Hematopoietic multipotent progenitor cell treated with erythropoietin and hydrocortisone succinate and interleukin-3 and kit ligand, for 4 days (in vitro differentiated cells): ENCODE data around the gene MARK1.

Source experiments
- DNase-seq: peaks from one replicate; pipeline ENCODE4 v3.0.0-alpha.2; 2015

The MARK1 gene

GRCh38 chr1:220692436-220693228 is 164.7 kb downstream of the MARK1 start:
- DNase-seq, result no peak

DNA sequence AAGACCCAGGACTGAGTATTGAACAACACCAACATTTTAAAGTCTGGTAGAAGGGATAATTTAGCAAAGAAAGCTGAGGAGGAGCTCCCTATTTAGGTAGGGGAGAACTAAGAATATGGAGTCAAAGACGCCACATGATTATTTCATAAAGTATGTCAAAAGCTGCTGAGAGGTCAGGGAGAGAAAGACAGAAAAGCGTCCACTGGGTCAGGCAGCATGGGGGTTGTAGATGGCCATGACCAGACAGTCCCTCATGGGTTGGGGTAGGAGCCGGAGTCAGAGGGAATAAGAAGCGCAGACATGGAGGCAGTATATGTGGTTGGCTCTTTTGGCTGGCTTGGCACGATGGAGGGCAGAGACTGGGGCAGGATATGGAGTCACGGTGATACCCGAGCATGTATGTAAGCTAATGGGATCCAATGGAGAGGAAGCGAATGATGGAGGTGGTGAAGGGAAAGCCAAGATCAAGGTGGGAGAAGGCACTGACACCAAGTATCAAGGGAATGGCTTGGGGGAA is 167.0 kb downstream of the MARK1 start:
- no peak for DNase-seq

DNA sequence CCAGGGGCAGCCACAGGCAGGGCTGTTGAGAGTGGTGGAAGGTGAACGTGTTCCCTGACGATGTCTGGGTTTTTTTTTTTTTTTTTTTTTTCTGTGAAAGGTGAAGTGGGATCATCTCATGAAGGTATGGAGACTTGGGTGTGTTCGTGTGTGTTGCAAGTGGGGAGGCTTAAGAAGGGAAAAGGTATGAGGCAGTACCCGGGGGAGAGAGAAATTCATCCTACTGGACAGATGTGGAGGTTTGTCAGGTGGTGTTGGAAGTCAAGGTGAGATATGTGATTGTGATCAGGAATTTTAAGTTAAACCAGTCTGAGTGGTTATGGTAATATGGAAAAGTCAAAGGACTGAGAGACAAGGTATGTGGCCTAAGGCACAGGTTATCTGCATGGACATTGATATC is 167.5 kb downstream of the MARK1 start:
- no peak for DNase-seq

DNA sequence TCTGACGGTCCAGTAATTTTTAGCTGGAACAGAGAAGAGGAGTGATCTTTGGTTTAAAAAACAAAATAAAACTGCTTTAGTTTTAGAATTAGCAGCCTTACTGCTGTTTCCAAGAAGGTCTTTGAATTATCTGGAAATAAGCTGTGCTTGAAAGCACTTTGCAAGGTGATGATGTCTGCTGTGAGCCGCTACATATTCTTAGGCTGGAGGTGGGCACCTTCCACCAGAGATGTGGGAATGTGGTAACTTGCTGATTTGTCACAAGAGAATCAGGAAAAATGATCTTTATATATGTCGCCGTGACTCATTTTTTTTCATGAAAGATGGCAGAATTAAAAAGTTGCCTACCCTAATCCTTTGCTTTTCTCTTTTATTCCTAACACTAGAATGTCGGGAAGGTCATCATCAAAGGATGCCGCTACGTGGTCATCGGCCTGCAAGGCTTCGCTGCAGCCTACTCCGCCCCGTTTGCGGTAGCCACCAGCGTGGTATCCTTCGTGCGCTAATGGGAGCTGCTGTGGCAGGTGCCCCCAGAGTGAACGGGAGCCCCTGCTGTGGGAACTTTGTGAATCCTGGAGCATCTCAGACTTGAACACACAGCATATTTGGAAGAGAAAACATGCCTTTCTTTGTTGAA is 168.4 kb downstream of the MARK1 start:
- DNase-seq, result no peak

- DNase-seq, result peak; percentile 15
Observed at GRCh38 chr1:220696863-220697231, 168.9 kb downstream of the MARK1 start.

- peak; percentile 30 for DNase-seq
Observed at GRCh38 chr1:220697326-220697725, 169.4 kb downstream of the MARK1 start.

DNA sequence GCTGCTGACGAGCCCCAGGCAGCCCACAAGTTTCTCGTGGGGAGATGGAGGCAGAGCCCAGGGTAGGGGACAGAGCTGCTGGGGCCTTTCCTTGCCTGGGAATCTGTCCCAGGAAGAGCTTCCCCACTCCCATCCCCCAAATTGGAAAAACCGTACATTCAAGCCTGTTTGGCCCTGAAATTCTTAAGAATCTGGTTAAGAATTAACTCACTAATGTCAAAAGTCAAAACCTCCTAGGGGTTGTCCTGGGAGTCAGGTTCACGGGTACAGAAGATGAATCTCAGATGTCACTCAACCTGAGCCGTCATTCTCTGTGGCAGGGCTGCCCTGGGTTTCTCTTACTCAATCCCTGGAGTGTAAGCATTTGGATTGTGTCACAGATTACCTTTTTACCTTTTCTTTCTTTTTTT is 170.7 kb downstream of the MARK1 start:
- no peak for DNase-seq

DNA sequence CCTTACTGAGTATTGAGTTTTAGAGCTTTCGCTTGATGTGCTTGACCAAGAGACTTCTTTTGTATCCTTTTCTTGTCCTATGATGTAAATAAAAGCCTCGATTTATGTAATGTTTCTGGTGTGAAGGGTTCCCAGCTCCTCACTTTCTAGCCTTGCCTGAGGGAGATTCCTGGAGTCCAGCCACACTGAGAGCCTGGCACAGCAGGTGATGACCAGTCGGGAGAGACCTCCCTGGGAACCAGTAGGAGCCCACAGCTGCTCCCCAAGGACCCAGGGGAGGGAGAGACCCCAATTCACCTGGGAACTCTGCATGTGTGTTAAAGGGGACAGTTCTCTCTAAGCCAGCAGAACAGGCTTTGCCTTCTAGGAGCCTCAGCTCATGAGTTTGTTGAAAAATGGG is 171.1 kb downstream of the MARK1 start:
- no peak for DNase-seq

GRCh38 chr1:220700556-220701179 is 172.7 kb downstream of the MARK1 start:
- DNase-seq, result no peak

- peak; percentile 47 for DNase-seq
Observed at GRCh38 chr1:220701974-220702373, 174.0 kb downstream of the MARK1 start.

- no peak for DNase-seq
Observed at GRCh38 chr1:220702733-220703270, 174.9 kb downstream of the MARK1 start.

DNA sequence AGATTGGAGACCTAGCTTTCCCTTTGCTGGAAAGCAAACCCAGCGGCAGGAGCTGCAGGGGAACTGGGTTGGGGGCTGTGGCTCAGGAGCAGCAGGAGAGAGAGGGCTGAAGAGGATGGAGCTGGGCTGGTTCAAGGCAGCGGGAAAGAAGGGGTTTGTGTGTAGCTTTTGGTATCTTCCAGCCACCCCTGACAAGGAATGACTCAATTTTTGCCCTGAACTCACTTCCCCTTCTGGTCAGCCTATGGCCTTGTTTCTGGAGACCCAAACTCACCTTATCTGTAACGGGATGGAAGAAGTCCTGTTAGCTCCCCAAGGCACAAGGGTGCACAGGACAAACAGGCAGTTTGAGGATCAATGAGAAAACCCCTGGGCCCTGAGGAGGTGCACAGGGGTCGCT is 175.4 kb downstream of the MARK1 start:
- DNase-seq, result no peak

DNA sequence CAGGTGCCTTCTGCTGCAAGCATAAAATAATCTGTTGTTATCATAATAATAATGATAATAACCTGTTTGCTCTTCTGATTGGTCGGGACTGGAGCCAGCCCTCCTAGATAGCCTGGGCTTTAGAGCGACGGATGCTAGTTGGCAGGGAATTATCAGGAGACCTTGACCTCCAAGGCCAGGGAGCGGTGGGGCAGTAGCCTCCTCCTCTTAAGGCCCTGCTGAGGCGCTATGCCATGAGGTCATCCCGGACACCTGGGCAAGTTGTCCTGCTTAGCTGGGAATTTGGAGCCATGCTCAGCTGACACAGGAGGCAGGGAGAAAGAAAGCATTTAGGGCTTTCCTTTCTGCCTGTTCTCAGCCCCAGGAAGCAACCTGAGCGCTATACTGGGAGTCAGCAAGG is 177.8 kb downstream of the MARK1 start:
- no peak for DNase-seq

- DNase-seq, result no peak
Observed at GRCh38 chr1:220706480-220706879, 178.5 kb downstream of the MARK1 start.

DNA sequence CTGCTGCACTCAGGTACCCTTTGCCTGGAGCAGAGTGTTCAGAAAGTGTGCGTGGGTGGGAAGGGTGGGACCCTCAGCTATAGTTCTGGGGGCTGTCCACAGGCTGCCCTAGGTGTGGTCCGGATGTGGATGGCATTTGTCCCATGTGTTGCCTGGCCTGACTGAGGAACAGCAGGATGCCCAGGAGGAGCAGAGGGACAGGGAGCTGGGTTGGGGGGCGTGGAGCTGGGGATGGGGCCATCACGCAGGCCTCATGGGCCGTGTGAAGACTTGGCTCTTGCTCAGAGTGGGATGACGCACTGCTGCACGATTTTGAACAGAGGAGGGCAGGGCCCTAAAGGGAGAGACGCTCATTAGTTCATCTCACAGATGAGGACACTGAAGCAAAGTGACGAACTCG is 179.2 kb downstream of the MARK1 start:
- no peak for DNase-seq

DNA sequence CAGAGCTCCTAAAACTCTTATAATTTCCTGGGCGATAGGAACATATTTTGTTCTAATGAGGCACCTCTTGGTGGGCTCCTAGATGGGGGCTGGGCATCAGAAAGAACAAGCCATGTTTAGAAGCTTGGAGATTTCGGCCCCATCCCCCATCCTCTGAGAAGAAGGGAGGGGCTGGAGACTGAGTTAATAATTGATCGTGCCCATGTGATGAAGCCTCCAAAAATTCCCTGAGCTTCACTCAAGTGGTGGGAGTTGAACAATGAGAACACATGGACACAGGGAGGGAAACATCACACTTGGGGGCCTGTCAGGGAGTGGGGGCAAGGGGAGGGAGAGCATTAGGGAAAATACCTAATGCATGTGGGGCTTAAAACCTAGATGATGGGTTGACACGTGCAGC is 180.3 kb downstream of the MARK1 start:
- no peak for DNase-seq

GRCh38 chr1:220708936-220709801 is 181.2 kb downstream of the MARK1 start:
- DNase-seq, result no peak

DNA sequence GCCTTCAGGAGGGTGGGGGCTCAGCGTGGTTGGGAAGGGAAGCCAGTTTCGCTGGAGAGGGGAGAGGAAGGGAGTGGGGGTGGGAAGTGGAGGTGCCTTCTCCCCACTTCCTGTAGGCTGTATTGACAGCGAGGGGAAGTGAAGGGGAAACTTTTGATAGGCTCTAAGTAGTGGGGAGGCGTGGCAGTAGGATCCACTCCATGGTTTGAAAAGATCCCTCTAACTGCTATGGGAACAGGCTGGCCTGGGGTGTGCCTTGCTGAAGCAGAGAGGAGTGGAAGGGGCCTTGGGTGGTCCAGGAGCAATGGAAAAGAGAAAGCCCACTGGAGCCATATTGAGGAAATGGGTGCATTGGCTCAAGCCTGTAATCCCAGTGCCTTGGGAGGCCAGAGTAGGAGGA is 182.4 kb downstream of the MARK1 start:
- DNase-seq, result no peak

GRCh38 chr1:220711056-220711809 is 183.3 kb downstream of the MARK1 start:
- peak; percentile 33 for DNase-seq
